Measurements from ENCODE around the gene FLNC. TPM values are rescaled to one million over a fixed set of nuclear protein-coding genes. Genes with fewer than 3 reads are reported as not detected.

The FLNC gene
- total and polyA plus RNA-seq, 2 of the 4 experiments (the other 2 are of a cell fraction) = 116 to 154 TPM

DNA sequence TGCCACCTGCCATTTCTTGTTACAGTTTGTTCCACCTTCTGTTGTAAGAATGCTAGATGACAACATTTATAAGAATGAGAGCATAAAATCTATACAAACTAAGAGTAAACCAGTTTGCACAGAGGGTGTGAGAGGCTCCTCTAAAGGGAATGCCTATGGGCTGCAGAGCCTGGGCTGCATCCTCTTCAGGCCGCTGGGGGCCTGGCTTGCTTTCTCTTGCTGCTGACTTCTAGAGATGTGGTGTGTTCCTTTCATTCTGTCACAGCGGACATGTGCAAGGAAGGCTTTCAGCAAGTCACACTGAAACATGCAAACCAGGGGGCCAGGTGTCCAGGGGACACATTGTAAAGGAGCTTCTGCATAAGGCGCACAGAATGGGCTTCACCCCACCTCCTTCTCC, 25.4 kb downstream of the FLNC start:
- Histone ChIP-seq H3K27me3 (ENCODE audit: control insufficient read depth, insufficient read depth, low read length) (no peaks in the 10 kb centered on the region), H3K9me3 (ENCODE audit: control insufficient read depth, insufficient read depth, low read length) (no peaks in the 10 kb centered on the region), H2BK120ac (ENCODE audit: low read depth, low read length) (no peak overlapping the region), H3K27ac (ENCODE audit: insufficient read depth, low read length) (no peak overlapping the region), H3K4me1 (ENCODE audit: control insufficient read depth, insufficient read depth, low read length) (no peaks in the 10 kb centered on the region), H3K36me3 (ENCODE audit: control insufficient read depth, insufficient read depth, low read length) (peaks cover 75% of the 10 kb centered on the region), H4K91ac (ENCODE audit: insufficient read depth, low read depth, low read length) (no peak overlapping the region), H3K56ac (ENCODE audit: extremely low read depth, insufficient read depth, low read length) (no peak overlapping the region), H3K9me1 (ENCODE audit: insufficient read depth, low read length) (no peaks in the 10 kb centered on the region), H3K9ac (ENCODE audit: low read depth, low read length) (no peak overlapping the region), H3K4ac (ENCODE audit: low read depth, low read length) (no peak overlapping the region), H2AFZ (replicated peaks; ENCODE audit: low read length, poor library complexity) (no peak overlapping the region), H2AK5ac (ENCODE audit: low read depth, low read length) (no peak overlapping the region), H3K79me1 (ENCODE audit: low read depth in 1 of 2, low read length in 2 of 2) (peaks cover 11 to 28% of the 10 kb centered on the region in 2 experiments), H3K4me2 (ENCODE audit: low read depth, low read length) (no peak overlapping the region), H2BK20ac (ENCODE audit: low read depth, low read length) (no peak overlapping the region), H3K18ac (ENCODE audit: low read depth, low read length) (no peak overlapping the region), H2AK9ac (replicated peaks; ENCODE audit: low read depth, low read length, poor library complexity) (no peak overlapping the region), H4K8ac (ENCODE audit: low read depth in 2 of 2, low read length in 2 of 2) (no peak overlapping the region), H4K20me1 (ENCODE audit: insufficient read depth, low read length) (peaks cover 52% of the 10 kb centered on the region), H4K5ac (ENCODE audit: low read depth, low read length) (no peak overlapping the region), H2BK5ac (ENCODE audit: low read depth, low read length, poor library complexity, severe bottlenecking) (no peak overlapping the region), H3K14ac (replicated peaks; ENCODE audit: low read depth, low read length) (no peak overlapping the region), H3K23ac (ENCODE audit: low read depth, low read length) (no peak overlapping the region), H2BK15ac (ENCODE audit: low read depth, low read length) (no peak overlapping the region), H3K4me3 (ENCODE audit: insufficient read depth, low read depth, low read length) (no peak overlapping the region)
- CTCF ChIA-PET = no interaction called here
- no peak for TF ChIP-seq FOS (IDR thresholded peaks at IDR 0.05; ENCODE audit: low read depth, low read length)
- no peak for TF ChIP-seq CEBPB (IDR thresholded peaks at IDR 0.05; ENCODE audit: low read depth, low read length)
- no peak for TF ChIP-seq RFX5 (IDR thresholded peaks at IDR 0.05; ENCODE audit: low read depth, low read length)
- no peak for TF ChIP-seq RCOR1 (IDR thresholded peaks at IDR 0.05; ENCODE audit: insufficient replicate concordance, low read length)
- no peak for TF ChIP-seq BHLHE40 (IDR thresholded peaks at IDR 0.05; ENCODE audit: low read depth, low read length)
- TF ChIP-seq, protein P1, sequence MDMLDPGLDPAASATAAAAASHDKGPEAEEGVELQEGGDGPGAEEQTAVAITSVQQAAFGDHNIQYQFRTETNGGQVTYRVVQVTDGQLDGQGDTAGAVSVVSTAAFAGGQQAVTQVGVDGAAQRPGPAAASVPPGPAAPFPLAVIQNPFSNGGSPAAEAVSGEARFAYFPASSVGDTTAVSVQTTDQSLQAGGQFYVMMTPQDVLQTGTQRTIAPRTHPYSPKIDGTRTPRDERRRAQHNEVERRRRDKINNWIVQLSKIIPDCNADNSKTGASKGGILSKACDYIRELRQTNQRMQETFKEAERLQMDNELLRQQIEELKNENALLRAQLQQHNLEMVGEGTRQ (IDR thresholded peaks at IDR 0.05; ENCODE audit: low read depth, low read length) = no peak
- TF ChIP-seq, protein P2, sequence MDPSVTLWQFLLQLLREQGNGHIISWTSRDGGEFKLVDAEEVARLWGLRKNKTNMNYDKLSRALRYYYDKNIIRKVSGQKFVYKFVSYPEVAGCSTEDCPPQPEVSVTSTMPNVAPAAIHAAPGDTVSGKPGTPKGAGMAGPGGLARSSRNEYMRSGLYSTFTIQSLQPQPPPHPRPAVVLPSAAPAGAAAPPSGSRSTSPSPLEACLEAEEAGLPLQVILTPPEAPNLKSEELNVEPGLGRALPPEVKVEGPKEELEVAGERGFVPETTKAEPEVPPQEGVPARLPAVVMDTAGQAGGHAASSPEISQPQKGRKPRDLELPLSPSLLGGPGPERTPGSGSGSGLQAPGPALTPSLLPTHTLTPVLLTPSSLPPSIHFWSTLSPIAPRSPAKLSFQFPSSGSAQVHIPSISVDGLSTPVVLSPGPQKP (IDR thresholded peaks at IDR 0.05; ENCODE audit: borderline replicate concordance, low read depth, low read length) = no peak
- no peak for TF ChIP-seq MAZ (IDR thresholded peaks at IDR 0.05; ENCODE audit: borderline replicate concordance, low read depth, low read length)
- TF ChIP-seq RAD21 (IDR thresholded peaks at IDR 0.05; ENCODE audit: low read length) = no peak
- TF ChIP-seq MXI1 (IDR thresholded peaks at IDR 0.05; ENCODE audit: borderline replicate concordance, low read depth, low read length) = no peak
- no peak for TF ChIP-seq NFE2L2 (IDR thresholded peaks at IDR 0.05; ENCODE audit: low read depth, low read length)
- TF ChIP-seq SMC3 (IDR thresholded peaks at IDR 0.05; ENCODE audit: low read depth, low read length) = no peak
- no peak for TF ChIP-seq CHD1 (IDR thresholded peaks at IDR 0.05; ENCODE audit: low read depth, low read length)
- TF ChIP-seq, protein P3, sequence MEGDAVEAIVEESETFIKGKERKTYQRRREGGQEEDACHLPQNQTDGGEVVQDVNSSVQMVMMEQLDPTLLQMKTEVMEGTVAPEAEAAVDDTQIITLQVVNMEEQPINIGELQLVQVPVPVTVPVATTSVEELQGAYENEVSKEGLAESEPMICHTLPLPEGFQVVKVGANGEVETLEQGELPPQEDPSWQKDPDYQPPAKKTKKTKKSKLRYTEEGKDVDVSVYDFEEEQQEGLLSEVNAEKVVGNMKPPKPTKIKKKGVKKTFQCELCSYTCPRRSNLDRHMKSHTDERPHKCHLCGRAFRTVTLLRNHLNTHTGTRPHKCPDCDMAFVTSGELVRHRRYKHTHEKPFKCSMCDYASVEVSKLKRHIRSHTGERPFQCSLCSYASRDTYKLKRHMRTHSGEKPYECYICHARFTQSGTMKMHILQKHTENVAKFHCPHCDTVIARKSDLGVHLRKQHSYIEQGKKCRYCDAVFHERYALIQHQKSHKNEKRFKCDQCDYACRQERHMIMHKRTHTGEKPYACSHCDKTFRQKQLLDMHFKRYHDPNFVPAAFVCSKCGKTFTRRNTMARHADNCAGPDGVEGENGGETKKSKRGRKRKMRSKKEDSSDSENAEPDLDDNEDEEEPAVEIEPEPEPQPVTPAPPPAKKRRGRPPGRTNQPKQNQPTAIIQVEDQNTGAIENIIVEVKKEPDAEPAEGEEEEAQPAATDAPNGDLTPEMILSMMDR (conservative IDR thresholded peaks at IDR 0.05; ENCODE audit: low read depth, low read length) = no peak
- no peak for TF ChIP-seq POLR2A (IDR thresholded peaks at IDR 0.05; ENCODE audit: low read depth, low read length)
- TF ChIP-seq MAFK (IDR thresholded peaks at IDR 0.05; ENCODE audit: low read depth, low read length) = no peak
- intact Hi-C loops (cut with micrococcal nuclease) (no loop called here), dilution Hi-C loops (cut with HindIII; ENCODE audit: low sequenced_read_pairs, unreplicated experiment) (no loop called here), in situ Hi-C loops (cut with MboI; ENCODE audit: low sequenced_read_pairs) (no loop called here)
- no peak for ATAC-seq (ENCODE audit: low read depth)
- no peak for DNase-seq
- POLR2A ChIA-PET (ENCODE audit: unreplicated experiment) = no interaction called here
- no TSS peak for BruUV-seq (replicated peaks)
- WGBS, 2 experiments (ENCODE audit: extremely low coverage in 2 of 2, insufficient read length in 1 of 2) = no CpG with 5 or more reads among the region's 3 CpGs

All from IMR-90 (cell line).